Keratinocyte (primary cell): ENCODE measurements around the gene FRYL.

ENCODE experiments used
- EZH2 ChIP-seq: IDR thresholded peaks from one replicate; pipeline ENCODE4 v1.6.1; 2012; ENCODE audit warnings: inconsistent platforms, mild to moderate bottlenecking, low read length, moderate library complexity
- TF ChIP-seq, protein P1 (sequence below), 3 experiments: IDR thresholded peaks in 1 of 3; conservative IDR thresholded peaks in 1 of 3; optimal IDR thresholded peaks in 1 of 3; 2 replicates in 2 of 3; 3 replicates in 1 of 3; pipeline versions ENCODE3 to v1.5.1; 2011; ENCODE audit warnings: low read length in 3 of 3, mild to moderate bottlenecking in 3 of 3, moderate library complexity in 2 of 3, control low read depth in 1 of 3, inconsistent platforms in 1 of 3; ENCODE audit not compliant: insufficient read depth in 2 of 3; ENCODE audit errors: extremely low read depth in 1 of 3

DNA sequence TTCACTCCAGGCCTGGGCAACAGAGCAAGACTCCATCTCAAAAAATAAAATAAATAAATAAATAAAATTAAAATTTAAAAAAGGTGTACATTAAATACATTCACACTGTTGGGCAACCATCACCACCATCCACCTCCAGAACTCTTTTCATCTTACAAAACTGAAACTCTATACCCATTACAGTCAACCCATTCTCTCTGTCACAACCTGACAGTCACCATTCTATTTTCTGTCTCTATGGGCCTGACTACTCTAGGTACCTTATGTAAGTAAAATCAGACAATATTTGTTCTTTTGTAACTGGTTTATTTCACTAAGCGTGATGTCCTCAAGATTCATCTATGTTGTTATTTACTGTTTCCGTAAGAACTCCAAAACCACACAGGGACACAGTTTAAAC, 59.6 kb downstream of the FRYL start:
- TF ChIP-seq, protein P1, sequence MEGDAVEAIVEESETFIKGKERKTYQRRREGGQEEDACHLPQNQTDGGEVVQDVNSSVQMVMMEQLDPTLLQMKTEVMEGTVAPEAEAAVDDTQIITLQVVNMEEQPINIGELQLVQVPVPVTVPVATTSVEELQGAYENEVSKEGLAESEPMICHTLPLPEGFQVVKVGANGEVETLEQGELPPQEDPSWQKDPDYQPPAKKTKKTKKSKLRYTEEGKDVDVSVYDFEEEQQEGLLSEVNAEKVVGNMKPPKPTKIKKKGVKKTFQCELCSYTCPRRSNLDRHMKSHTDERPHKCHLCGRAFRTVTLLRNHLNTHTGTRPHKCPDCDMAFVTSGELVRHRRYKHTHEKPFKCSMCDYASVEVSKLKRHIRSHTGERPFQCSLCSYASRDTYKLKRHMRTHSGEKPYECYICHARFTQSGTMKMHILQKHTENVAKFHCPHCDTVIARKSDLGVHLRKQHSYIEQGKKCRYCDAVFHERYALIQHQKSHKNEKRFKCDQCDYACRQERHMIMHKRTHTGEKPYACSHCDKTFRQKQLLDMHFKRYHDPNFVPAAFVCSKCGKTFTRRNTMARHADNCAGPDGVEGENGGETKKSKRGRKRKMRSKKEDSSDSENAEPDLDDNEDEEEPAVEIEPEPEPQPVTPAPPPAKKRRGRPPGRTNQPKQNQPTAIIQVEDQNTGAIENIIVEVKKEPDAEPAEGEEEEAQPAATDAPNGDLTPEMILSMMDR (optimal IDR thresholded peaks at IDR 0.05 in 1 of 3, IDR thresholded peaks at IDR 0.05 in 1 of 3, conservative IDR thresholded peaks at IDR 0.05 in 1 of 3; ENCODE audit: extremely low read depth in 1 of 3, insufficient read depth in 2 of 3, low read length in 3 of 3) = no peak
- TF ChIP-seq EZH2 = no peak
